GM19328 (cell line): ENCODE measurements around the gene CD8B.
"Not testable (repeated sequence)": the region's sequence is repeated elsewhere in the genome, so short reads cannot be mapped to it uniquely, and the experiment has no call there.

ENCODE experiments used
- ATAC-seq: cut with Tn5 transposase; IDR thresholded peaks from one replicate; pipeline ENCODE4 v1.9.1; 2021; ENCODE audit warnings: mild to moderate bottlenecking, moderate library complexity; ENCODE audit not compliant: unreplicated experiment

Gene CD8B

DNA sequence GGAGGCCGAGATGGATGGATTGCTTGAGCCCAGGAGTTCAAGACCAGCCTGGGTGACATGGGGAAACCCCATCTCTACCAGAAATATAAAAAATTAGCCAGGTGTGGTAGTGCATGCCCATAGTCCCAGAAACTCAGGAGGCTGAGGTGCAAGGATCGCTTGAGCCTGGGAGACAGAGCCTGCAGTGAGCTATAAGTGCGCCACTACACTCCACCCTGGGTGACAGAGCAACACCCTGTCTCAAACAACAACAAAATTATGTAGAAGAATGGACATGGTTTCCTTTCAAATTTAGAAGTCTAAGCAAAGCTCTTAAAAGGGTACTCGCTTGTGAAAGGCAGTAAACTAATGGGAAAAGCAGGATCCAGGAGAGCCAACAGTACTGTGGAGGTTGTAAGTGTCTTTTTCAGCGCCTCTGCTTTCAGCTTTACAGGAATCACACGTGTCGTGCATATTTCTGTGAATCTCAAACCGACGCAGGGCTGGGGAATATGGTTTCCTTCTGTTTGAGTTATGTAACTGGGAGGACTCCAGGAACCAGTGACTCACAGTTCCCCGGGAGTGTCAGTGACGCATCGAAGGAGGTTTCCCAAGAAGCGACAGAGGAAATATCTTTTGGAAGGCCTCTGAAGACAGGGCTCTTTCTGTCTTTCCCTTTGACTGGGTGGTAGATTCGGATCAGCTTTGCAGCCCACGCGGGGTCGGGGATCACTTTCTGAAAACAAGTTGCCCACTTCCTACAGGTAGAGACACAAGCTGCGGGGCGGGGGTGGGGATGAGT is 24.6 kb downstream of the CD8B start:
- not testable (repeated sequence) for ATAC-seq

DNA sequence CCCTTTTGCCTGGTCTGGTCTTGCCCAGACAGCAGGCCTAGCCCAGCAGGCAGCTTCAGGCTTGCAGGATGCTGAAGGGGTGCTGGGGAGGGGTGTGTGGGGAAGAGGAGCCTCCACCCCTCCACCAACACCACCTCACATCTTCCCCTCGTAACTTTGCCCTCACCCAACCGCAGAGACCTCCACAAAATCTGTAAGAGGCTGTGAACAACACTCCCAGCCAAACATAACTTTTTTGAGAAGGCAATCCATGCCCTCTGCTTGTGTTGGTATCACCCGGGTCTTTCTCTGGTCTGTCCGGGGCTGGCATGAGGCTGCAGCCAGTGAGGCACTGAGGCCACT is 26.2 kb downstream of the CD8B start:
- ATAC-seq, result not testable (repeated sequence)

- ATAC-seq, result no peak
Observed at GRCh38 chr2:86833315-86833714, 28.4 kb downstream of the CD8B start.

DNA sequence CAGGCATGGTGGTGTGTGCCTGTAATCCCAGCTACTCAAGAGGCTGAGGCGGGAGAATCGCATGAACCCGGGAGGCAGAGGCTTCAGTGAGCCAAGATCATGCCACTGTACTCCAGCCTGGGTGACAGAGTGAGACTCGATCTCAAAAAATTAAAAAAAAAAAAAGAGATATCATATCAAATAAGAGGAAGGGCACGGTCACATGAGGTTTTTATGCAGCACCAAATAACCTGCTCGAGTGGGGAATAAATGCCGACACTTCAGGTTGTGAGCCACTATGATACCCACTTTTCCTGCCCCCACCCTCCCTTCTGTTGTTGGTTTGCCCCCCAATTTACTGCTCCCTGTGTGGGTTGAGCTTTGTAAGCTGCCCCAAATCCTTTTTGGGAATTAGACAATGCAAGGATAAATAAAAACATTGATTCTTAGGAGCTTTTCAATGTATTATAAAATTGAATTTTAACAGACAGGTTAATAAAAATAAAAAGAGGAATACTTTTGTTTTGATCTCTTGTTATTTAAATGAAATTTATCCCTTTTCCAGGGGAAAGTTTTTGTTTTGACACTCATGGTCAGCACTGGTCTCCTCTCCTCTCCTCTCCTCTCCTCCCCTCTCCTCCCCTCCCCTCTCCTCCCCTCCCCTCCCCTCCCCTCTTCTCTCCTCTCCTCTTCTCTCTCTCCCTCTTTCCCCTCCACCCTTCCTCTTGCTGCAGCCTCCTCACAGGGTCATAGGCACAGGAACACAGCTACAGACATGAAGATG is 29.2 kb downstream of the CD8B start:
- no peak for ATAC-seq

DNA sequence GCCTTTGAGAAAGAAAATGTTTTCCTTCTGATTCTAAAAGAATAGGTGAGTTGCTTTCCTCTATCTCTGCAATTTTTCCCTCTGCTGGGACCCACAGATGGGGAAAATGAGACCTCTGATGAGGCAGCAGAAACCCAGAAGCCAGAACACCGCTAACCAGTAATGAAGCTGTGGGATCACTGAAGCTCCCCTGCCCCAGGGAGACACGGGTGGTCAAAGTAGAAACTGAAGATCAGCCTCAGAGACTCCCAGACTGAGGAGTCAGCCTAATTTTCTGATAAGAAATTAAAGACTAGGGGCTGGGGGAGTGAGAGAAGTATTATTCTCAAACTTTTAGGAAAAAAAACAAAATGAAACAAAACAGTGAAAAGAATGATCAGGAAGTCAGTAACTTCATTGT is 30.1 kb downstream of the CD8B start:
- ATAC-seq, result no peak

- no peak for ATAC-seq
Observed at GRCh38 chr2:86826951-86827350, 34.7 kb downstream of the CD8B start.

DNA sequence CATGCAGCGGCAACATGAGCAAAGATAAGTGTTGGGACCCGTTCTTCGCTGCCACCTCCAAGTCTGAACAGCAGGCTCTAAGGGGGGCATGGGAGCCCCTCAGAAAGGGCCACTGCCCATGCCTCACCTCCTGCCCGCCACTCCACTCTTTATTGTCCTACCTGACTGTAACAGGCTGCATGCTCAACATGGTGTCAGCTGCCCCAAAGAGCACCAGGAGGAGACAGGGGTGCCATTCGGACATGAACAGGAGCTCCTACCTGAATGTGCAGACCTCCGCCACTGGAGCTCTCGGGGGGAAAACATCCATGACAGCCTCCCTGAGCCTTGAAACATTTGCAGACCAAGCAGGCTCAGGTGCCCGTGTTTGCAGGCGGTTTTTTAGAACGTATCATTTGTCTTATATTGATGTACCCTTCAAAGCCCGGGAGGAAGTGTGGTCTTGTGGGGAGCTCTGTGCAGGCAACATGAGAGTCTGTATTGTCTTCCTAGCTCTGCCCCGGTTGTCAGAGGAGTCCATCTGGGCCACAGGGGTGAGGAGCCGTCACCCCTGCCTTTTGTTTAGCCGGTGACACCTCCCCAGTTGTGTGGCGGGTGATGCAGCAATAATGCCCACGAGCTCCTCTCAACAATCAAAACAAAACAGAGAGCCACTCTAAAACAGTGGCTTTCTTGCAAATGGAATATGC is 35.8 kb downstream of the CD8B start:
- ATAC-seq, result no peak

DNA sequence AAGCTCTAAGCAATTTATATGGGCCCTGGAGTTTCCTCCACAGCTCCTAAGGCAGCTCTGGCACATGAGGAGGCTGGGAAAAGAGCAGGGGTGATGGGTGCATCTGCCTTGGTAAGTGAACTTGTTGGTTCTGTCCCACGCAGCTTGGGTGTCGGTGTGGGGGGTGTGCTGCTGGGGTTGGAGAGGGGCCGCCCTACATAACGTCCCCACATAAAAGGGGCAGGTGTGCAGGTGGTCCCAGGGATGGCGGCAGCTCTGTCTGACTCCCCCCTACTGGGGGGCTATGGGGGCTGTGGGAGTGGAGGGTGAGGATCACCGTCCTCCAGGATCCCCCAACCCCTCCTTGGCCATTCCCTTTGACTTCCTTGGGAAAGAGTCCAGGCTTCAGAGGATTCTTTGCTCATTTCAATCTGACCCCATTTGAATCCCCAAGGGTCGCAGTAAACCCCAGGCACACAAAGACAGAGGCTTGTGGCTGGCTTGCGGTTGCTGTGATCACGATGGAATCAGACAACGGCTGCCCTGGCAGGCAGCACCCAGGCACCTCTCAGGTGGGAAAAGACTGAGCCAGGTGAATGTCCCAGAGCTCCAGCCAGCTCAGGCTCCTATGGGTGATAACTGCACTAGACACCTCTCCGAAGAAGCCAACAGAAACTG is 36.5 kb downstream of the CD8B start:
- ATAC-seq, result no peak

DNA sequence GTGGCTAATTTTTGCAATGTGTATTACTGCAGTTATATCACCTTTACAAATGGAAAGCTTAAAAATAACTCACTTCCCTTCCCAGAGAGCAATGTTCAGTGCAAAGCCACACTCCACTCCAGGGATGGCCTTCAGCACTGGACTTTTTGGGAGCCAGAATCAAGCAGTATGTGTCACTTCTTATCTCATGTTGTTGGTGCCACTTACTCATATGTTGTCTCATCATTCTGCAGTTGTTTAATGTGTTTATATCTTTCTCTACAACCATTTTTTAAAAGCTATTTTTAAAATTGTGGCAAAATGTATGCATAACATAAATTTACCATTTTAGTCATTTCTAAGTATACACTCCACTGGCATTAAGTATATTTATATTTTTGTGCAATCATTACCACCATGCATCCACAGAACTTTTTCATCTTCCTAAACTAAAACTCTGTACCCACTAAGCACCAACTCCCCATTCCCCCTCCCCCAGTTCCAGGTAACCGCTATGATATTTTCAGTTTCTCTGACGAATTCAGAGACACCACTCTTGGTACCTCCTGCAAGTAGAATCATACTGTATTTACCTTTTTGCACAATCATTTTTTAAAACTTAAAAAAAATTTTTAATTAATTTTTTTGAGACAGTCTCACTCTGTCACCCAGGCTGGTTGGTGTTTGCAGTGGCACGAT is 38.9 kb downstream of the CD8B start:
- ATAC-seq, result no peak

DNA sequence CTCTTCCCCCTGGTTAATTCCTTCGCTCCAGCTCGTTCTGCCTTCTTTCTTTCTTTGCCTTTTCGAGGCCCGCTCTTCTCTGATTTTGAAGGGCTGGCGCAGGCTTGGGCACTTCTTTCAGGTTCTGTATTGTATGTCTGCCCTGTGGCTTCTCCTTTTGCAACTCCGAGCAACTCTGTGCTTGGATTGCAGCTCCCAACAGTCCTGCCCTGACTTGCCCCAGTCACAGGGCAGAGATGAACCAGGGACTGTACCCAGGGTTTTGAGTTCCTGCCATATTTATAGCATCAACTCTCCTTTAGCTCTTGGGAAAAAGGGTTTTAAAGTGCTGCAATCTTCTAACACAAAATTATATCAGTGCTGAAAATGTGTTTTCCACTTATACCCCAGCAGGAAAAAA is 39.8 kb downstream of the CD8B start:
- ATAC-seq, result no peak

- ATAC-seq, result no peak
Observed at GRCh38 chr2:86821306-86821705, 40.4 kb downstream of the CD8B start.

DNA sequence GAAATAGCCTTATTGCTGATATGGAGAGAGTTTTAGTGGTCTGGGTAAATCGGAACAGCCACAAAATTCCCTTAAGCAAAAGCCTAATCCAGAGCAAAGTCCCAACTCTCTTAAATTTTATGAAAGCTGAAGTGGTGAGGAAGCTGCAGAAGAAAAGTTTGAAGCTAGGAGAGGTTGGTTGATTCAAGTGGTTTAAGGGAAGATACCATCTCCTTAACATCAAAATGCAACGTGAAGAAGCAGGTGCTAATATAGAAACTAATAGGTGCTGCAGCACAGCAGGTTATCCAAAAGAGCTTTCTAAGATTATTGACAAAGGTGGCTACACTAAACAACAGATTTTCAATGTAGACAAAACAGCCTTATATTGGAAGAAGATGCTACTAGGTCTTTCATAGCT is 42.7 kb downstream of the CD8B start:
- ATAC-seq, result no peak

DNA sequence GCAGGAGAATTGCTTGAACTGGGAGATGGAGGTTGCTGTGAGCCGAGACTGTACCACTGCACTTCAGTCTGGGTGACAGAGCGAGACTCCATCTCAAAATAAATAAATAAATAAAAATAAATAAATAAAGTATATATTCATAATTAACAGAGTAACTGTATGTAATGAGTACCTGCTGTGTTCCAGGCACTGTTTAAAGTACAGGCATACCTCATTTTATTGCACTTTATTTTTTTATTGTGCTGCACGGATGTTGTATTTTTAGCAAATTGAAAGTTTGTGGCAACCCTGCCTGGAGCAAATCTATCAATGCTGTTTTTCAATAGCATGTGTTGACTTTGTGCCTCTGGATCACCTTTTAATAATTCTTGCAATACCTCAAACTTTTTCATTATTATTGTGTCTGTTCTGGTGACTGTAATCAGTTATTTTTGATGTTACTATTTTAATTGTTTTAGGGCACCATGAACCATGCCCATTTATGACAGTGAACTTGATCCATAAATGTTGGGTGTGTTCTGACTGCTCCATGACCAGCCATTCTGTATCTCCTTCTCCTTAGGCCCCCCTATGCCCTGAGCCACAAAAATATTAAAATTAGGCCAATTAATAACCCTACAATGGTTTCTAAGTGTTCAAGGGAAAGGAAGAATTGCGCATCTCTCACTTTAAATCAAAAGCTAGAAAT is 43.4 kb downstream of the CD8B start:
- ATAC-seq, result no peak

GRCh38 chr2:86815611-86816010 is 46.1 kb downstream of the CD8B start:
- no peak for ATAC-seq

- no peak for ATAC-seq
Observed at GRCh38 chr2:86809481-86810121, 52.1 kb downstream of the CD8B start.

- peak; percentile 84 for ATAC-seq
Observed at GRCh38 chr2:86808315-86809161, 53.1 kb downstream of the CD8B start.

- peak; percentile 28 for ATAC-seq
Observed at GRCh38 chr2:86807468-86808275, 54.0 kb downstream of the CD8B start.

DNA sequence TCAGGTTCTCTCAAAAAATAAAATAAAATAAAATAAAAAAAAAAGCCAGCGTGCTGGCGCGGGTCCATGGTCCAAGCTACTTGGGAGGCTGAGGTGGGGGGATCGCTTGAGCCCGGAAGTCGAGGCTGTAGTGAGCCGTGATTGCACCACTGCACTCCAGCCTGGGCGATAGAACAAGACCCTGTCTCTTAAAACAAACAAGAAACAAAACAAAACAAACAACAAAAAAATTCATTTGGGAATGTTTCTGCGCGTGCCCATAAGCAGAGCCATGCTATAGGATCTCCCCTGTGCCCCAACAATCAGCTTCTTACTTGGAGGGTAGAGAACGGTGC is 54.6 kb downstream of the CD8B start:
- ATAC-seq, result no peak
